ENCODE measurements around the gene EIF6. TPM values are rescaled to one million over a fixed set of nuclear protein-coding genes. Genes with fewer than 3 reads are reported as not detected.
A peak's percentile ranks its signal among the peaks of the same experiment; 100 is the strongest.
"Not testable (repeated sequence)": the region's sequence is repeated elsewhere in the genome, so short reads cannot be mapped to it uniquely, and the experiment has no call there.

The EIF6 gene
- total RNA-seq, 1 experiment from 2014 or later: 154 TPM

DNA sequence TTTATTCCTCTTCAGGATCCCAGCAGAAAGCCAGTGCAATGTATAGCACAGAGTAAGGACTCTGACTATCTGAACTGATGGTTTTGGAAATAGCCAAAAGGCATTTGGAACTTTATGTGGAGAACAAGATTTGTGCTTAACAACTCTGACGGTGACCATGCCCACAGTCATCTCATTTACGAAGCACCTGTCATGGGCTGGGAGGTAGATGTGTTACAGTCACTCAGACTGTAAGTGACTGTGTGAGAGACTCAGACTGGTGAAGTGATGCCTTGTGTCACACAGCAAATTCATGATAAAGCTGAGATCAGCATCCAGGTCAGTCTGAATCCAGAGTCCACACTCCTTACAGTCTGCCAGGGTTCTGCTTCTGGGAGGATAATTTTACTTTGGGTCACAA, 31.5 kb upstream of the EIF6 start:
- in situ Hi-C loops (cut with HindIII; ENCODE audit: low pct_unique_long_range_greater_than_20kb, low sequenced_read_pairs): no loop called here

DNA sequence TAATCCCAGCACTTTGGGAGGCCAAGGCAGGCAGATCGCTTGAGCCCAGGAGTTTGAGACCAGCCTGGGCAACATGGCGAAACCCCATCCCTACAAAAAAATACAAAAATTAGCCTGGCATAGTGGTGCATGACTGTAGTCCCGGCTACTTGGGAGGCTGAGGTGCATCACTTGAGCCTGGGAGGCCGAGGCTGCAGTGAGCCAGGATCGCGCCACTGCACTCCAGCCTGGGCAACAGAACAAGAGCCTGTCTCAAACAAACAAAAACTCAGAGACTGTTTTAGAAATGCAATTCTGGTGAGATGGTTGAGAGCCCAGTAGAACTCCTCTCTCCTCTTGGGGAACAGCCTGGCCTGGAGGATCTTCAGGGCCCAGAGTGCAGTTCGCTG, 31.1 kb upstream of the EIF6 start:
- in situ Hi-C loops (cut with HindIII; ENCODE audit: low pct_unique_long_range_greater_than_20kb, low sequenced_read_pairs); DNase-seq (ENCODE audit: low read depth, low spot score): not testable (repeated sequence)

More for the DNA sequence above, 31.5 kb upstream of the EIF6 start:
- DNase-seq (ENCODE audit: low read depth, low spot score): no peak

DNA sequence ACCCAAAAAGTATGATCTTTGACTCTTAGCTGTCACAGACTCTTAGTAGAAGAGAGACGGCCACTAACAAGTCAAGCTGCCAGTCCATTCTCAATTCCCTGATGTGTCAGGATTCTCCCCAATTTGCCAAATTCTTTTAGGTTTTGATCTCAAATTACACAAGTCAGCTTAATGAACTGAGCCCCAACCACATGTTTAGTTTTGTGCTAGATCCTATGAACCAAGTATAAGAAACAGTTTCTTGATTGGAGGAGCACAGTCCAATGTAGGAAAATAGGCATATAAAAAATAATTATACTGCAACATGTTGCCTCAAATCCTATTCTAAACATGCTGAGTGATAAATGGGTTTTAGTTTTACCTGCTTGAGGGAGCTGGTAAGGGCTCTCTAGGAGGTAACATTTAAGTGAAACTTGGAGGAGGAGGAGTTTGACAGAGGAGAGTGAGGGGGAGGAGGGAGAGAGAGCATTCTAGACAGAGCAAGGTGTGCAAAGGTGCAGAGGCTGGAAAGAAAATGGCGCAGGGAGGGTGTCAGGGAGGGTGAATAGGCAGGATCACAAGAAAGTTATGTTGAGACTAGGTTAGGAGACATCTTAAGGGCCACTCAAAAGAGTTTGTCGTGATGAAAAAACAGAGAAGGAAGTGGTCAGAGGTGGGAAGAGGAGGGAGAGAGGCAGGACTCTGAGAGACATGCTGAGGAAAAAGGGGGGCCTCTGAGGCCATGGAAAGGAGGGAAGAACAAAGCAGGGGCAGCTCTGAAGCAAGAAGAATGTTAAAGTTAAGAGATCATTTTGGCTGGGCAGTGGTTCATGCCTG, 30.5 kb upstream of the EIF6 start:
- no peak for DNase-seq (ENCODE audit: low read depth, low spot score)
- in situ Hi-C loops (cut with HindIII; ENCODE audit: low pct_unique_long_range_greater_than_20kb, low sequenced_read_pairs): no loop called here

DNA sequence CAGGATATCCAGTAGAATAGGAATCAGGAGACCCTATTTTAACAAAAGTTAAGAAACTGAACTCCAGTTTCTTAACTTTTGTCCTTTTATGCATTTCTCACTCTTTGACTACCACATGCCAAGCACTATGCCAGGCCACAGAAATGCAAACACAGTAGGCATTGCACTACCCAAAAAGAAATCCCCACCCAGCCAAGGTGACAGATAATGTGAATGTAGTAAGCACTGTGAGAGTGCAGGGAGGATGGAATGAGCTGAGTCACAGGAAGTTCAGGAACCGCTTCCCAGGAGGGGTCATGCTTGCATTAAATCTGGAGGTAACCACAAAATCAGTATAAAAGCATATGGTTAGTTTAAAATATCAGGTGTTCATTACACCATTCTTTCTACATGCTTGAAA, 27.7 kb upstream of the EIF6 start:
- DNase-seq (ENCODE audit: low read depth, low spot score): no peak
- in situ Hi-C loops (cut with HindIII; ENCODE audit: low pct_unique_long_range_greater_than_20kb, low sequenced_read_pairs): no loop called here

DNA sequence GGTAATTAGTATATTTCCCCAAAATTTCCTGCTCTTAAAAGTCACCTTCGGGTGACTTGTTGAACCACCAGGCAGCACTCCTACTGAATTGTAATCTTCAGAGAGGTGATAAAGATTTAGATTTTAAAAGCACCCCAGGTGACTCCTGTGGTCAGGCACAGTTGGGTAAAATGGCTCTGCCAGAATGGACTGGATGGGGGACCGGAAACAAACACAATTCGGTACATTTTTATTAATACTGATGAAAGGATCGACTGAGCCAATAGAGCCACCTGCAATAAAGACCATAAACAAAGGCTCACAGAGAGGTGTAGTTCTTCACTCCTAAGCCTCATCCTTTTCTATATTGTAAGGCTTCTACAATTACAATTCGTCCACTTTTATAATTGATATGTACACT, 27.2 kb upstream of the EIF6 start:
- in situ Hi-C loops (cut with HindIII; ENCODE audit: low pct_unique_long_range_greater_than_20kb, low sequenced_read_pairs): no loop called here
- DNase-seq (ENCODE audit: low read depth, low spot score): no peak

DNA sequence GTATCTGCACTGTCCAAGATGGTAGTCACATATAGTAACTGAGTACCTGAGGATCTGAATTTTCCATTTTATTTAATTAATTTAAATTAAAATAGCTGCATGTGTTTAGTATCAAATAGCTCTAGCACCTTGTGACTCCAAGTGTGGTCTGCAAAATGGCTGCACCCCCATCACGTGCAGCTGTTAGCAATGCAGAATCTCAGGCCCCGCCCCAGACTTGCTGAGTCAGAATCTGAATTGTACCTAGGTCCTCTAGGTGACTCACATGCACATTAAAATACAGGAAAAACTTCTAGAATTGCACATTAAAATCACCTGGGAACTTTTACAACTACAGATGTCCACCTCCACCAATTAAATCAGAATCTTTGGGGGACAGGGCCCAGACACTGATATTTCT, 26.8 kb upstream of the EIF6 start:
- DNase-seq (ENCODE audit: low read depth, low spot score): no peak
- in situ Hi-C loops (cut with HindIII; ENCODE audit: low pct_unique_long_range_greater_than_20kb, low sequenced_read_pairs): no loop called here

DNA sequence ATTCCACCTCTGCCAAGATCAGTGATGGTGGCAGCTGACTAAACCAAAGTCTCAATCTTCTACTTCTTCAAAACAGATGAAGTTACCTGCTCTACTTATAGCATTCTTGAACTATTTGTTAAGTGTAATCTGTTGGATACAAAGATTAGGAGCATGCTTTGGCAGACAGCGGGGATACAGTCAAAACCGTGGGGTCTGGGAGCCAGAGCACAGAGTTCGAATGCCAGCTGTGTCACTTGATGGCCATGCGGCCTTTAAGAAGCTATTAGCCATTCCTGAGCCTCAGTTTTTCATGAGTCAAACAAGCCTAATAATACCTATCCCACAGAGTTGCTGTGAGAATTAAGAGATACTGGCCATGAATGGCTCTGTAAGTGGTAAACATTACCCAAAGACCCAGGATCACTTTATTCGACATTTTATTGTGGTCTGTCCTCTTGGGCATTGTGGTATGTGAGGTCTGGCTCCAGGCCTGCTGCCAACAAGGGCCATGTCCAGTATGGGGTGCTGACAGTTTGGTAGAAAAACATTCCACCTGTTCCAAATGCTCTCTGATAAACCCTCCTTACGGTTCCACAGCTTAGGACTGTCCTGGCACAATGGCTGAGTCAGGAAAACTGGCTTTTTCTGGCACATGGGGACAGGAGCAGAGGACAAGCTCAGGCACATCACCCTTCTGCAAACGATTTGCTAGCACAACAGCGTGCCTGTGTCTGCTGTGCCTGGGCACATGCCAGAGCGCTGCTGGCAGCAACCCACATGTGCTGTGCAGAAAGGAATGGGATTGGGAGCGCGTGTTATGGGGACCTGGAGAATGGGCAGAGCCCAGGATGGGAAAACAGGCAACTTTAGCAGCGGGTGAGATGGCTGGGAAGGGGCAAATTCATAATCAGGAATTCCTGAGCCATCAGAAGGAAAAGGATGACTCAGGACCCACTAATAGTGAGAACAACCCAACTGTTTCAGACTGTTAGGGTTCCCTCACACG, 23.4 kb upstream of the EIF6 start:
- DNase-seq (ENCODE audit: low read depth, low spot score): no peak
- in situ Hi-C loops (cut with HindIII; ENCODE audit: low pct_unique_long_range_greater_than_20kb, low sequenced_read_pairs): no loop called here

DNA sequence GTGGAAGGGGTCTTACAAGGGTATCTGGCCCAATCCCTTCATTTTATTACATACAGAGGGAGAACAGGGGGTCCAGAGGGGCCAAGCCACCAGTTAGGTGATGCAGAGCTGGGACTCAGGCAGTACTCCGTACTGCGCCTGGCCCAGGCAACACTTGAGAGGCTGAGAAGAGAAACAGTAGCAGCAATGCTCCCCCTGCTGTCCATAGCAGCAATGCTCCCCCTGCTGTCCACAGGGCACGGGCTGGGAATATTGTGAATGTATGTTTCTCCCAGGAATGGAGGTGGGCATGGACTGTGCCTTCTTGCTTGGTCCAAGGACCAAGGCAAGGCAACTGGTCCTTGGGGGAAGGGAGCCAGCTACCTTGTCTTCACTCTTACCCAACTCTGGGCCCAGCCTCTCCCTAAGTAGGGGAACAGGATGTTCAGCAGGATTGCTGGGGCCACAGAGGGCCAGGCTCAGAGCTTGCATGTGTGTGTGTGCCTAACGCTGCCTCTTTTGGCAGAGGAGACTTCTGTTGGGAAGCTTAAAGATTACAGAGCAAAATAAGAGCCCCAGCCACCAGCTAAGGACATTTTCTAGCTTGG, 22.5 kb upstream of the EIF6 start:
- in situ Hi-C loops (cut with HindIII; ENCODE audit: low pct_unique_long_range_greater_than_20kb, low sequenced_read_pairs): no loop called here
- peak; percentile 90 for DNase-seq (ENCODE audit: low read depth, low spot score)

DNA sequence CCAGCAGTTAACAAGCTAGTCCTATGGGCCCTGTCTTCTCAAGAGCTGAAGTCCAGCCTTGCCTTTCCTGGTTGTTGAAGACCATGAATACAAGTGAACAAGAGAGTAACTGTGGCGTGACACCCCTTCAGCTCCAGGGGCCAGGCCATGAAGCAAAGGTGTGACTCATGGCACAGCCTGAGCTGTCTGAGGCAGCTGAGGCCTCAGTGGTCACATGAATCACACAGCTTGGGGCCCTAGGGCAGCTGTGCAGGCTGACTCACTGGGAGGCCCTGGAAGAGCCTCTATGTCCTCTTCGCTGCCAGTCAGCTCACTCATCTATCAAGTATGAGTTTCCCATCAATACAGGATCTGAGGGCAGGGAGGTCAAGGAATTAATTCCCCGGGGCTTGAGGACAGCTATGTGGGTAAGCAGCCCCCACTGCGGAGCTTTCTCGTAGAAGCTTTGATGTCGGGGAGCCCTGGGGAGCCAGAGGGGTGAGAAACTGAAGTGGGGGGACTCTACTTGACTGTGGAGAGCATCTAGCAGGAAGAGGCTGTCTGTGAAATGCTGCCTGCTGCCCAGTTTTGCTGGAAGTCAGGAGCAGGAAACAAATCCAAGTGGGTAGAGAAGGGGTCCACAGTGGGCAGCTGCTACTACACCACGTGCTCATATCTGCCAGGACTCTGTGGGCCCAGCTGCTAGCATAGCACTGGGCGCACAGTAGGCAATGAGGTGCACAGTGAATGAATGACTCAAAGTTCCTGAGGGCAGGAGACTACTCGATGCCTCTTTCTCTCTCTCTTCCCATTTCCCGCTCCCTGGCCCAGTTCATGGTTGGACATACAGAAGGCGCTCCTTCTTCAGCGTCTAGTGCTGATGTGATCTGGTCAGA, 21.3 kb upstream of the EIF6 start:
- in situ Hi-C loops (cut with HindIII; ENCODE audit: low pct_unique_long_range_greater_than_20kb, low sequenced_read_pairs): no loop called here
- peak; percentile 97 for DNase-seq (ENCODE audit: low read depth, low spot score)

DNA sequence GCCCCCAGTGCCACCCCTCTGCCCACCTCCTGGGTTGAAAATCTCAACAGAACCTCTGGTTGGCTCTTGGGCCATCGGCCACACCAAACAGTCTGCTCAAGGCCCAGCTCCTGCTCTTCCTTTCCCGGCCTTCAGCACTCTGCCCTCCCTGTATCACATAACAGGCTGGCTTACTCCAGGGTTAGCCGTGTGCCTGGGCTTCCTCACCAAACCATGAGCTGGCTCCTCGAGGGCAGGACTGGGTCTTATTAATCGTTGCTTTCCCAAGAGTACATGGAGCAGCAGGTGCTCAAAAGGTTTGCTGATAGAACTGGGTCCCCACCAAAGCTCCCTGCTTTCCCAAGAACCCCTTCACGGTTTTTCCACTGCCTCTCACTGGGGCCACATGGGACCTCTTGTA, 20.4 kb upstream of the EIF6 start:
- in situ Hi-C loops (cut with HindIII; ENCODE audit: low pct_unique_long_range_greater_than_20kb, low sequenced_read_pairs): no loop called here
- no peak for DNase-seq (ENCODE audit: low read depth, low spot score)

DNA sequence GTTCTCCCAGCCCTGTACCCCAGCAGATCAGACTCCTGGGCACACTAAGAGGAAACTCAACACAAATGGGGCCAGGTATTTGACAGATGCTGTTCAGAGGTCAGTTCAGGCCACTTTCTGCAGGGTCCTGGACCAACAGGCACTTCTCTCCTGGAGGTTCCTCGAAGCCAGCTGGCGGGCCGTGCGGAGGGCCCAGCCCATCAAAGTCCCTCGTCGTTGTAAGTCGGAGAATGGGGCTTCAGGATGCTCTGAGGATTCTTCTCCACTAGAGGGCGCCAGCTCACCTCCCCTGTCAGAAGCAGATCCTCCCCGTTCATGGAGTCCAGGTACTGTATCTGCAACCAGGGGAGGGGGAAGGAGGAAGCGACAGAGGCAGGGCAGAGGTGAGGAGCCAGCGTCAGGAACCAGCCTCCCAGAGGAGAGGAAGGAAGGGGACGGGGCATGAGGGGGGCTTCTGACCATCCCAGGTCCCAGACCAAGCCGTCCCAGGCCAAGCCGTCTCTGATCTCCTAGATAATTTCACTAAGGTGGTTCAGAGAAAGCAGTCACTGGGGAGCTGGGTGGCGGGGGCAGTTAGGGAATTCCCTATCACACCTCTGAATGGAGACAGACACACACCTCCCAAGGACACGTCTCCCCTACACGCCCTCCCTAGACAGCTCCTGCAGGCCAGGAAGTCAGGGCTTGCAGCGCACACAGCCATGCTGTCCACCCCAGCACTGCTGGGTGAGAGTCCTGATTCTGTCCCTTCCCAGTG, 19.3 kb upstream of the EIF6 start:
- peak; percentile 93 for DNase-seq (ENCODE audit: low read depth, low spot score)
- in situ Hi-C loops (cut with HindIII; ENCODE audit: low pct_unique_long_range_greater_than_20kb, low sequenced_read_pairs): no loop called here

DNA sequence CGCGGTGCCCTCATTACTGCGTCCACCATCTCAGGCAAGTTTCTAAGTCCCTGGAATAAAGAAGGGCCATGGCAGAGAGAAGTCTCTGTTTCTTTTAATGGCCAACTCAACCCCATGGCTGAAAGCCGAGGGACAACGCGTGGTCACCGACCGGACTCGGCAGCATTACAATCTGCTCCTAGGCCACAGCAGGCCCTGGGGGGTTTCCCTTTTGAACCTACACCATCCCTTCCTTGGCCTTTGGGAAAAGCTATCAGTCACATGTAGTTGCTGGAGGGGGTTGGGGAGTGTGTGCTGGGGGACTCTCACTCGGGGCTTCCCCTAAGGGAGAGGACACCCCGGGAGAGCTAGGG, 18.8 kb upstream of the EIF6 start:
- no peak for DNase-seq (ENCODE audit: low read depth, low spot score)
- in situ Hi-C loops (cut with HindIII; ENCODE audit: low pct_unique_long_range_greater_than_20kb, low sequenced_read_pairs): no loop called here

DNA sequence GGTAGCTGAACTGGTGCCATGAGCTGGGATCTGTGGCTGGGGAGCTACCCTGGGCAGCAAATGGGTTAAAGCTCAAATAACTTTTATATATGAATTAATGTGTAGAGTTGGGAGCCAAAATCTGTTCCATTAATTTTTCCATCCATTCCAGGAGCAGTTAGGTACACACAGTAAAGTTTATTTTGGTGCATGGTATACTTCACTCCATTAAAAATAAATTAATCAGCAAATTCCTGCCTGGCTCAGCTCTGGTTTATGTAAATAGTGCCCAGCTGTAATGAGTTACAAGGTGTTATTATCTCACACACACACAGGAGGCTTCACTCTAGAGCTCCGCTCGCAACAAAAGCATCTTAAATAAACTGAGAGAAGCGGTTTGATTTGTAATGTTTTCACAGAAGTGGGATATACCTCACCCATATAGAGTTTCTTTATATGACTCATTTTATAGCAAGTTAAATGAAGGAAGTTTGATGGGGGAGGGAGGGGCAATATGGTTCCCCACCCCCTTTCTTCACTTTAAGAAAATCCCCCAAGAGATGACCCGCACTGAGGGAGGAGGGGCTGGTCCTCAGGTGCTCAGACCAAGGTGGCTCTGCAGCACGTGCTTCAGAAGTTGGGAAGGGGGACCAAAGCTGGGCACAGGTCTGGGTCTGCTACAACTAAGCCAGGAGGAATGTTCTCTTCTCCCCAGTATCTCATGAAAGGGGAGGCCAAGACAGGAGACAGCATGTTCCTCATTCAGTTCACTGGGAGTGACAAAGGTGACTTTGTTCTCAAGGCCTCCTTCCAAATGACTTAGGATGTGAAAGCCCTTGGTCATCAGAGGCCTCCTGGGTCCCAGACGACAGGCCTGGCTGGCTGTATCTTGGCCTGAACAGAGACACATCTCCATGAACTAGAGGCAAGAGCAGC, 18.1 kb upstream of the EIF6 start:
- peak; percentile 54 for DNase-seq (ENCODE audit: low read depth, low spot score)
- in situ Hi-C loops (cut with HindIII; ENCODE audit: low pct_unique_long_range_greater_than_20kb, low sequenced_read_pairs): no loop called here

DNA sequence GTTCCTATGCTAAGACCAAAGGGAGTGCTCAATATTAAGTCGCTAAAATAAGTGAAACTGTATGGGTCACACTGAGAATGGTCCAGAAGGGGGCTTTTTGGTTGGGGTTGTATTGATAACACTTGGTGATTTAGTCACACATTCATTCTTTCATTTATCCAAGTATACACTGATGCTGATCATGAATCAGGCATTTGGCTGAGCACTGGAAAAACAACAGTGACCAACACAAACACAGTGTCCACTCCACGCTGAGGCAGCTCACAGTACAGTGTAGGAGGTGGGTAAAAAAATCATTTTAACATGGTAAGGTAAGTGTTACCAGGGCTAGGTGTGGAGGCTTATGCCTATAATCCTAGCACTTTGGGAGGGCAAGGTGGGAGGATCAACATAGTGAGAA, 16.9 kb upstream of the EIF6 start:
- in situ Hi-C loops (cut with HindIII; ENCODE audit: low pct_unique_long_range_greater_than_20kb, low sequenced_read_pairs): no loop called here
- no peak for DNase-seq (ENCODE audit: low read depth, low spot score)

DNA sequence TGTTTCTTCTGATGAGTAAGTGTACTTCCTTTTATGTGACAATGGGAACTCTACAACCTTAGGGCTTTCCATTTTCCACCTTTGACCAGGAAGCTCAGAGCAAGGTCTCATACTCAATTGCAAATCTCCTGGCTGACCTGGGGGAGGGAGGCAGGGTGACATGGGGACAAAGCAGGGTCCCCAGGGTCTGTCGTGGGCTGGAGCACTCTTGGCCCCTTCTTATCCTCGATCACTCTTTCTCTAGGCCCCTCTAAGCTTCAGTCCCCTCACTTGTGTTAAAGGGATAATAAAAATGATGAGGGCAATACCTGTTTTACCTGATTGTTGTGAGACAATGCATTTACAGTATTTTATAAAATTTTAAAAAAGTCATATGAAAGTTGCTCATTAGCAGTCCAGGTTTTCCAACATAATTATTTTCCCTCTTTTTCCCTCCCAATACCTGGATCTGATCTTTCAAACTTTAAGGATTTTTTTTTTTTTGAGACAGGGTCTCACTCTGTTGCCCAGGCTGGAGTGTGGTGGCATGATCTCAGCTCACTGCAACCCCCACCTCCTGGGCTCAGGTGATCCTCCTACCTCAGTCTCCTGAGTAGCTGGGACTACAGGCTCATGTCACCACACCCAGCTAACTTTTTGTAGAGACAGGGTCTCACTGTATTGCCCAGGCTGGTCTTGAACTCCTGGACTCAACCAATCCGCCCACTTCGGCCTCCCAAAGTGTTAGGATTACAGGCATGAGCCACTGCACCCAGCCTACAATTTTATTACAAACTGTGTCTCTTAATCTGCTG, 16.1 kb upstream of the EIF6 start:
- in situ Hi-C loops (cut with HindIII; ENCODE audit: low pct_unique_long_range_greater_than_20kb, low sequenced_read_pairs): no loop called here
- no peak for DNase-seq (ENCODE audit: low read depth, low spot score)

Data from SK-MEL-5 (cell line).